Measurements from ENCODE around the gene ZMIZ1. TPM values are rescaled to one million over a fixed set of nuclear protein-coding genes. Genes with fewer than 3 reads are reported as not detected.

ZMIZ1 gene
- total and polyA plus RNA-seq, 2 donors (not counting 1 experiment from before 2014, with no cell fraction given) = 6.3 to 30.6 TPM

GRCh38 chr10:79354141-79354540 lies 285.4 kb downstream of the ZMIZ1 start:
- no peaks in the 10 kb centered on the region for H3K9me3 ChIP-seq (ENCODE audit: control insufficient read depth, insufficient read depth, low read depth, low read length)
- no peaks in the 10 kb centered on the region for H4K20me1 ChIP-seq (ENCODE audit: control insufficient read depth, extremely low read depth, insufficient read depth, low read length)
- H3K9ac ChIP-seq (ENCODE audit: insufficient read depth, low read length) = no peak overlapping the region
- H3K4me2 ChIP-seq (ENCODE audit: extremely low read depth, insufficient read depth, low read length) = no peak overlapping the region
- H3K79me2 ChIP-seq (ENCODE audit: control insufficient read depth, insufficient read depth, low read length) = peaks cover 15% of the 10 kb centered on the region
- peaks cover 38% of the 10 kb centered on the region for H3K36me3 ChIP-seq (ENCODE audit: control insufficient read depth, insufficient read depth, low read length)
- TF ChIP-seq CTCF (conservative IDR thresholded peaks at IDR 0.05 in 1 of 2, IDR thresholded peaks at IDR 0.05 in 1 of 2; ENCODE audit: low read depth in 1 of 2, low read length in 2 of 2) = no peak
- TF ChIP-seq EZH2 (IDR thresholded peaks at IDR 0.05; ENCODE audit: low read length, missing control alignments) = no peak
- no peak for DNase-seq (ENCODE audit: low read depth in 2 of 2)
- no peaks in the 10 kb centered on the region for H3K27me3 ChIP-seq (ENCODE audit: control insufficient read depth, insufficient read depth, low read length)
- H2AFZ ChIP-seq (ENCODE audit: low read length) = no peak overlapping the region
- H3K4me1 ChIP-seq (ENCODE audit: control insufficient read depth, extremely low read depth, insufficient read depth, low read length) = no peaks in the 10 kb centered on the region
- no peak overlapping the region for H3K4me3 ChIP-seq (replicated peaks in 1 of 4; ENCODE audit: control extremely low read depth in 1 of 4, insufficient read depth in 1 of 4, low read depth in 3 of 4, low read length in 4 of 4)
- no peak overlapping the region for H3K27ac ChIP-seq (ENCODE audit: insufficient read depth, low read length)

GRCh38 chr10:79354615-79355014 lies 285.8 kb downstream of the ZMIZ1 start:
- Histone ChIP-seq H4K20me1 (ENCODE audit: control insufficient read depth, extremely low read depth, insufficient read depth, low read length) (no peaks in the 10 kb centered on the region), H3K36me3 (ENCODE audit: control insufficient read depth, insufficient read depth, low read length) (peaks cover 34% of the 10 kb centered on the region), H3K9ac (ENCODE audit: insufficient read depth, low read length) (no peak overlapping the region), H3K9me3 (ENCODE audit: control insufficient read depth, insufficient read depth, low read depth, low read length) (no peaks in the 10 kb centered on the region), H3K79me2 (ENCODE audit: control insufficient read depth, insufficient read depth, low read length) (peaks cover 10% of the 10 kb centered on the region), H3K27ac (ENCODE audit: insufficient read depth, low read length) (no peak overlapping the region), H3K27me3 (ENCODE audit: control insufficient read depth, insufficient read depth, low read length) (no peaks in the 10 kb centered on the region), H3K4me3 (replicated peaks in 1 of 4; ENCODE audit: control extremely low read depth in 1 of 4, insufficient read depth in 1 of 4, low read depth in 3 of 4, low read length in 4 of 4) (no peak overlapping the region), H2AFZ (ENCODE audit: low read length) (no peak overlapping the region), H3K4me1 (ENCODE audit: control insufficient read depth, extremely low read depth, insufficient read depth, low read length) (no peaks in the 10 kb centered on the region), H3K4me2 (ENCODE audit: extremely low read depth, insufficient read depth, low read length) (no peak overlapping the region)
- DNase-seq (ENCODE audit: low read depth in 2 of 2) = no peak
- TF ChIP-seq EZH2 (IDR thresholded peaks at IDR 0.05; ENCODE audit: low read length, missing control alignments) (no peak), CTCF (conservative IDR thresholded peaks at IDR 0.05 in 1 of 2, IDR thresholded peaks at IDR 0.05 in 1 of 2; ENCODE audit: low read depth in 1 of 2, low read length in 2 of 2) (no peak)

GRCh38 chr10:79355420-79356017 lies 286.8 kb downstream of the ZMIZ1 start:
- no peaks in the 10 kb centered on the region for H4K20me1 ChIP-seq (ENCODE audit: control insufficient read depth, extremely low read depth, insufficient read depth, low read length)
- no peak overlapping the region for H3K27ac ChIP-seq (ENCODE audit: insufficient read depth, low read length)
- TF ChIP-seq EZH2 (IDR thresholded peaks at IDR 0.05; ENCODE audit: low read length, missing control alignments) = no peak
- H3K4me3 ChIP-seq (replicated peaks in 1 of 4; ENCODE audit: control extremely low read depth in 1 of 4, insufficient read depth in 1 of 4, low read depth in 3 of 4, low read length in 4 of 4) = no peak overlapping the region
- no peaks in the 10 kb centered on the region for H3K9me3 ChIP-seq (ENCODE audit: control insufficient read depth, insufficient read depth, low read depth, low read length)
- H3K9ac ChIP-seq (ENCODE audit: insufficient read depth, low read length) = no peak overlapping the region
- H3K36me3 ChIP-seq (ENCODE audit: control insufficient read depth, insufficient read depth, low read length) = peaks cover 26% of the 10 kb centered on the region
- H3K4me1 ChIP-seq (ENCODE audit: control insufficient read depth, extremely low read depth, insufficient read depth, low read length) = no peaks in the 10 kb centered on the region
- DNase-seq (ENCODE audit: low read depth in 2 of 2) = no peak
- no peak overlapping the region for H3K4me2 ChIP-seq (ENCODE audit: extremely low read depth, insufficient read depth, low read length)
- peaks cover 4% of the 10 kb centered on the region for H3K79me2 ChIP-seq (ENCODE audit: control insufficient read depth, insufficient read depth, low read length)
- no peak overlapping the region for H2AFZ ChIP-seq (ENCODE audit: low read length)
- H3K27me3 ChIP-seq (ENCODE audit: control insufficient read depth, insufficient read depth, low read length) = no peaks in the 10 kb centered on the region

Measured in fibroblast of lung (primary cell).